GM12878 (cell line): ENCODE data around the gene PLA2G4A.

Experiments used
- CEBPZ ChIP-seq: fragments of 150-350 bp; IDR thresholded peaks from 2 replicates; pipeline ENCODE4 v1.6.1; 2016; ENCODE audit warnings: low read depth, low read length
- MEF2A ChIP-seq: IDR thresholded peaks from 2 replicates; pipeline ENCODE4 v1.6.1; 2011; ENCODE audit warnings: low read depth, mild to moderate bottlenecking, low read length, moderate library complexity; ENCODE audit not compliant: insufficient read depth
- NFXL1 ChIP-seq: fragments of 450-650 bp; IDR thresholded peaks from 2 replicates; pipeline ENCODE4 v1.6.1; 2017; ENCODE audit warnings: antibody characterized with exemption, mild to moderate bottlenecking, borderline replicate concordance
- POLR2A ChIP-seq: IDR thresholded peaks from 2 replicates; pipeline ENCODE4 v1.6.1; 2011; ENCODE audit warnings: low read depth, mild to moderate bottlenecking, low read length
- RAD21 ChIP-seq: IDR thresholded peaks from 2 replicates; pipeline ENCODE4 v1.6.1; 2011; ENCODE audit warnings: mild to moderate bottlenecking, low read depth, low read length, moderate library complexity; ENCODE audit not compliant: insufficient read depth
- TCF12 ChIP-seq: IDR thresholded peaks from 2 replicates; pipeline ENCODE4 v1.6.1; 2011; ENCODE audit warnings: low read depth, mild to moderate bottlenecking, low read length

GRCh38 chr1:186980400-186980799 is 151.7 kb downstream of the PLA2G4A start:
- TF ChIP-seq RAD21 = no peak
- TF ChIP-seq NFXL1 = no peak
- TF ChIP-seq CEBPZ = no peak
- no peak for TF ChIP-seq POLR2A
- TF ChIP-seq MEF2A = no peak
- TF ChIP-seq TCF12 = no peak
